ENCODE measurements around the gene ME1.

Gene ME1

DNA sequence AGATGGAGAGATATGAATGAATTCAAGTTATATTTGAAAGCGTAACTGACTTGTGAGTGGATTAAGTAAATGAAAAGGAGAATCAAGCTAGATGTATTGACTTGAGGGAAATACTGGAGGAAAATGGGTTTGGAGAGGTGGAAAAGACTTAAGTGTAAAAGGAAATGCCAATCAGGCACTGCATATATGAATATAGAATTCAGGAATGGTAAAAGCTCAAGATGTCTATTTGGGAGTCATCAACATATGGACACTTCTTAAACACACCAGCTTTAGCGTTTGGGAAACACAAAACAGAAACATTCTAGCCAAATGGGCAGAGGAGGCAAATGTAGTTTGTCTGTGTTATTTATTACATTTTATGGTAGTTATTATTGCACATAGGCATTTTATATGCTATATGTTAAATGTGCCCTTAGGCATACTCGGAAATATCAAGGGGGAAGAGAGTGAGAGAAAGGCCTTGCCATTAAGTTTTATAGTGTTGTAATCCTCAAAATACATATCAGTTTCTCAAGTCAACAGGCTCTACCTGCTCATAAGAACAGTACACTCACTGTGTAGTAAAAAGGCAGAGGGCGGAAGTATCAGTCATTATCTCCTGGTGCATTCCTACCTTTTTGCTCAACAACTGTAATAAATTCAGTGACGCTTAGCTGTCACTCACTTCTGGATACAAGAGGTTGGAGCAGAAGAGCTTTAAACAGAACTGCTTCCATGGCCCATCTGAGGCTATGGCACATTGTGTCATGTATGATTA is 33.7 kb upstream of the ME1 start (continued):
- TF ChIP-seq, protein P1, sequence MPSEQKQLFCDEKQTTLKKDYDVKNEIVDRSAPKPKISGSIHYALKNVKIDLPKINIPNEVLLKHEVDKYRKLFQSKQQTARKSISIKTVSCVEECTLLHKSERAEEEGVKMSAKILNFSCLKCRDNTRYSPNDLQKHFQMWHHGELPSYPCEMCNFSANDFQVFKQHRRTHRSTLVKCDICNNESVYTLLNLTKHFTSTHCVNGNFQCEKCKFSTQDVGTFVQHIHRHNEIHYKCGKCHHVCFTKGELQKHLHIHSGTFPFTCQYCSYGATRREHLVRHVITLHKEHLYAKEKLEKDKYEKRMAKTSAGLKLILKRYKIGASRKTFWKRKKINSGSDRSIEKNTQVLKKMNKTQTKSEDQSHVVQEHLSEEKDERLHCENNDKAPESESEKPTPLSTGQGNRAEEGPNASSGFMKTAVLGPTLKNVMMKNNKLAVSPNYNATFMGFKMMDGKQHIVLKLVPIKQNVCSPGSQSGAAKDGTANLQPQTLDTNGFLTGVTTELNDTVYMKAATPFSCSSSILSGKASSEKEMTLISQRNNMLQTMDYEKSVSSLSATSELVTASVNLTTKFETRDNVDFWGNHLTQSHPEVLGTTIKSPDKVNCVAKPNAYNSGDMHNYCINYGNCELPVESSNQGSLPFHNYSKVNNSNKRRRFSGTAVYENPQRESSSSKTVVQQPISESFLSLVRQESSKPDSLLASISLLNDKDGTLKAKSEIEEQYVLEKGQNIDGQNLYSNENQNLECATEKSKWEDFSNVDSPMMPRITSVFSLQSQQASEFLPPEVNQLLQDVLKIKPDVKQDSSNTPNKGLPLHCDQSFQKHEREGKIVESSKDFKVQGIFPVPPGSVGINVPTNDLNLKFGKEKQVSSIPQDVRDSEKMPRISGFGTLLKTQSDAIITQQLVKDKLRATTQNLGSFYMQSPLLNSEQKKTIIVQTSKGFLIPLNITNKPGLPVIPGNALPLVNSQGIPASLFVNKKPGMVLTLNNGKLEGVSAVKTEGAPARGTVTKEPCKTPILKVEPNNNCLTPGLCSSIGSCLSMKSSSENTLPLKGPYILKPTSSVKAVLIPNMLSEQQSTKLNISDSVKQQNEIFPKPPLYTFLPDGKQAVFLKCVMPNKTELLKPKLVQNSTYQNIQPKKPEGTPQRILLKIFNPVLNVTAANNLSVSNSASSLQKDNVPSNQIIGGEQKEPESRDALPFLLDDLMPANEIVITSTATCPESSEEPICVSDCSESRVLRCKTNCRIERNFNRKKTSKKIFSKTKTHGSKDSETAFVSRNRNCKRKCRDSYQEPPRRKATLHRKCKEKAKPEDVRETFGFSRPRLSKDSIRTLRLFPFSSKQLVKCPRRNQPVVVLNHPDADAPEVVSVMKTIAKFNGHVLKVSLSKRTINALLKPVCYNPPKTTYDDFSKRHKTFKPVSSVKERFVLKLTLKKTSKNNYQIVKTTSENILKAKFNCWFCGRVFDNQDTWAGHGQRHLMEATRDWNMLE (tag by site-specific recombination; conservative IDR thresholded peaks at IDR 0.05; ENCODE audit: low read depth), result no peak
- TF ChIP-seq TSHZ1 (tag by site-specific recombination; IDR thresholded peaks at IDR 0.05; ENCODE audit: borderline replicate concordance), result no peak; the same call in 1 of the 2 replicates
- no peak for TF ChIP-seq ZNF837 (tag by site-specific recombination; IDR thresholded peaks at IDR 0.05)
- TF ChIP-seq ZSCAN4 (tag by site-specific recombination; IDR thresholded peaks at IDR 0.05), result no peak
- TF ChIP-seq YY2 (tag by site-specific recombination; IDR thresholded peaks at IDR 0.05), result no peak
- no peak for TF ChIP-seq GFI1B (tag by site-specific recombination; IDR thresholded peaks at IDR 0.05)
- TF ChIP-seq, protein P2, sequence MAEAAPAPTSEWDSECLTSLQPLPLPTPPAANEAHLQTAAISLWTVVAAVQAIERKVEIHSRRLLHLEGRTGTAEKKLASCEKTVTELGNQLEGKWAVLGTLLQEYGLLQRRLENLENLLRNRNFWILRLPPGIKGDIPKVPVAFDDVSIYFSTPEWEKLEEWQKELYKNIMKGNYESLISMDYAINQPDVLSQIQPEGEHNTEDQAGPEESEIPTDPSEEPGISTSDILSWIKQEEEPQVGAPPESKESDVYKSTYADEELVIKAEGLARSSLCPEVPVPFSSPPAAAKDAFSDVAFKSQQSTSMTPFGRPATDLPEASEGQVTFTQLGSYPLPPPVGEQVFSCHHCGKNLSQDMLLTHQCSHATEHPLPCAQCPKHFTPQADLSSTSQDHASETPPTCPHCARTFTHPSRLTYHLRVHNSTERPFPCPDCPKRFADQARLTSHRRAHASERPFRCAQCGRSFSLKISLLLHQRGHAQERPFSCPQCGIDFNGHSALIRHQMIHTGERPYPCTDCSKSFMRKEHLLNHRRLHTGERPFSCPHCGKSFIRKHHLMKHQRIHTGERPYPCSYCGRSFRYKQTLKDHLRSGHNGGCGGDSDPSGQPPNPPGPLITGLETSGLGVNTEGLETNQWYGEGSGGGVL (tag by site-specific recombination; IDR thresholded peaks at IDR 0.05), result no peak
- TF ChIP-seq ZNF394 (tag by site-specific recombination; IDR thresholded peaks at IDR 0.05; ENCODE audit: borderline replicate concordance), result no peak
- TF ChIP-seq ZNF37A (tag by site-specific recombination; IDR thresholded peaks at IDR 0.05), result no peak
- TF ChIP-seq ZNF488 (tag by site-specific recombination; IDR thresholded peaks at IDR 0.05), result no peak
- no peak for TF ChIP-seq KLF10 (tag by site-specific recombination; IDR thresholded peaks at IDR 0.05)
- TF ChIP-seq ZNF302 (tag by site-specific recombination; IDR thresholded peaks at IDR 0.05; ENCODE audit: low read depth), result no peak
- TF ChIP-seq, protein P3, sequence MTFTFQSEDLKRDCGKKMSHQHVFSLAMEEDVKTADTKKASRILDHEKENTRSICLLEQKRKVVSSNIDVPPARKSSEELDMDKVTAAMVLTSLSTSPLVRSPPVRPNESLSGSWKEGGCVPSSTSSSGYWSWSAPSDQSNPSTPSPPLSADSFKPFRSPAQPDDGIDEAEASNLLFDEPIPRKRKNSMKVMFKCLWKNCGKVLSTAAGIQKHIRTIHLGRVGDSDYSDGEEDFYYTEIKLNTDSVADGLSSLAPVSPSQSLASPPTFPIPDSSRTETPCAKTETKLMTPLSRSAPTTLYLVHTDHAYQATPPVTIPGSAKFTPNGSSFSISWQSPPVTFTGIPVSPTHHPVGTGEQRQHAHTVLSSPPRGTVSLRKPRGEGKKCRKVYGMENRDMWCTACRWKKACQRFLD (tag by site-specific recombination; IDR thresholded peaks at IDR 0.05), result no peak
- TF ChIP-seq ZNF777 (tag by site-specific recombination; IDR thresholded peaks at IDR 0.05; ENCODE audit: borderline replicate concordance), result no peak
- no peak for TF ChIP-seq ZSCAN23 (tag by site-specific recombination; IDR thresholded peaks at IDR 0.05)
- TF ChIP-seq ZNF174 (tag by site-specific recombination; IDR thresholded peaks at IDR 0.05), result no peak
- TF ChIP-seq, protein P4, sequence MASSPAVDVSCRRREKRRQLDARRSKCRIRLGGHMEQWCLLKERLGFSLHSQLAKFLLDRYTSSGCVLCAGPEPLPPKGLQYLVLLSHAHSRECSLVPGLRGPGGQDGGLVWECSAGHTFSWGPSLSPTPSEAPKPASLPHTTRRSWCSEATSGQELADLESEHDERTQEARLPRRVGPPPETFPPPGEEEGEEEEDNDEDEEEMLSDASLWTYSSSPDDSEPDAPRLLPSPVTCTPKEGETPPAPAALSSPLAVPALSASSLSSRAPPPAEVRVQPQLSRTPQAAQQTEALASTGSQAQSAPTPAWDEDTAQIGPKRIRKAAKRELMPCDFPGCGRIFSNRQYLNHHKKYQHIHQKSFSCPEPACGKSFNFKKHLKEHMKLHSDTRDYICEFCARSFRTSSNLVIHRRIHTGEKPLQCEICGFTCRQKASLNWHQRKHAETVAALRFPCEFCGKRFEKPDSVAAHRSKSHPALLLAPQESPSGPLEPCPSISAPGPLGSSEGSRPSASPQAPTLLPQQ (tag by site-specific recombination; IDR thresholded peaks at IDR 0.05), result no peak
- TF ChIP-seq PRDM4 (tag by site-specific recombination; IDR thresholded peaks at IDR 0.05), result peak; percentile 71
- TF ChIP-seq GLIS2 (tag by site-specific recombination; IDR thresholded peaks at IDR 0.05), result no peak
- no peak for TF ChIP-seq ZNF354C (tag by site-specific recombination; IDR thresholded peaks at IDR 0.05; ENCODE audit: borderline replicate concordance, low read depth)
